Right renal pelvis (tissue), 4 donors: ENCODE data around the gene GRIK3. TPM values are rescaled to one million over a fixed set of nuclear protein-coding genes. Genes with fewer than 3 reads are reported as not detected.

Experiments used
- DNase-seq, 4 donors: peaks; one replicate each; pipeline ENCODE4 v3.0.0-alpha.2; 2013; ENCODE audit warnings: low read depth in 4 of 4, low spot score in 3 of 4, missing footprints in 1 of 4
- polyA plus RNA-seq, 4 donors: library from polyadenylated mRNA; unstranded; fragments of 120-200 nt; gene quantifications; one replicate each; pipeline ENCODE4 v1.2.1, GENCODE V29; 2013; ENCODE audit not compliant: insufficient read length in 4 of 4

The GRIK3 gene
- polyA plus RNA-seq, 4 donors, result 3.0 to 4.2 (median 3.4) TPM

DNA sequence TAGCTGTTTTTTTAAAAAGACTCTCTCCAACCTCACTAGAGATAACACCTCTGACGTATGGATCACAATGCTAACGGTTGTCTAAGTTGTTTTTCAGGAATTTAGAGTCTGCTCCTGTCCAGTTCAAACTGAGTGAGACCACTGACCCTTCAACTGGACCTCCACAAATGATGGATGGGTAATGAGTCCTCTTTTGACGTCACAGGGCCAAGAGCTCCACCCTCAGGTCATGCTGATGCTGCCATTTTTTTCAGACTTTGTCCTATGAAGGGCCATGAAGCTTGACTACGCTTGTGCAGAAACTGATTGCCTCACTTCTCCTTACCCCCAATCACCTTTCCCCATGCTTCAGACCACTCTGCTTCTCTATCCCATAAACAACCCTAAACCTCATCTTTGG lies 16.6 kb downstream of the GRIK3 start:
- DNase-seq, result no peak

DNA sequence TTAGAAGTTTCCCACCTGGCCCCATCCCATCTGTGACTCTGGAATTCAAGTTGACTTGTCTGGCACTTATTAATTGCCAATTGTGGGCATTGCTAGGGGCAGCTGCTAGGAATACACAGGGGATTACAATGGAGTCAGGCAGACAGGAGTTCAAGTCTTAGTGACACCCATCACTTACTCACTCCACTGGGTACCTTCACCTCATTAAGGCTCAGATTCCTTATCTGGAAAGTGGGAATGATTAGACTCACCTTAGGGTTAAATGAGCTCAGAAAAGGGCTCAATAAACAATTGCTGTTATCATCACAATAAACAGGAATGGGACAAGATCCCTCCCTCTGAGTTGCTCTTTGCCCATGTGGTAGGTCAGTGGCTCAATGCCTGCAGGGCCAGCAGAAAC lies 18.2 kb downstream of the GRIK3 start:
- no peak for DNase-seq

DNA sequence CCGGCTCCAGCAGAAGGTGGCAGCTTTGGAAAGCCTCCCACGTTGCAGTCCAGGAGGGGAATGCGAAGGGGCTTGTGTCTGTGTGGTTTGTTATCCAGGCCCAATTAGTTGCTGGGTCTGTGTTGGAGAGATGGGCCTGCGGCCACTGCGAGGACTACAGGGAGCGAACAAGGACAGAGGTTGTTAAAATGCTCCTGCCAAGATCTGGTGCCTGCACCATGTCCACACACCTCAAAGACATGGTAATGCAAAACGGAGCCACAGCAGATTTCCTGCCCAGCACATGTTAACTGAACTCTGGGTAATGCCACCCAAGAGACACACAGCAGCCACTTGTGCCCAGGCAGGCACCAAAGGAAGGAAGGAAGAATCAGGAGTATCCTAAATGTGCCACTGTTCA lies 18.6 kb downstream of the GRIK3 start:
- no peak for DNase-seq

DNA sequence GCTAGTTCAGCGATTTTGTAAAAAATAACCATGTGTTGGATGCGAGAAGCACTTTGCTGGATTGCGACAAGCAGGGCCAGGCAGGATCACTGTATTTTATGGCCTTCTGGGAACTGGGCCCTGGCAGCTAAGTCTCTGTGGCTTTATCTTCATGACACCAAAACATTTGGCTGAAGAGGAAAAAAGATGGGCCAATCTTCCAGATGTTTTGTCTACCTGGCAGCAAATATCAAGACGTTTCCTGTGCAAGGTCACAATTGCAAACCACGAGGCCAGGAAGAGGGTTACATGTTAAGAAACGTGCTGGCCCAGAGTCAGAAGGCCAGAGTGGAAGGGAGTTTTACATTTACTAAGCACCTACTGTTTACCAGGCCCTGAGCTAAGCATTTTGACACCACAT lies 22.1 kb downstream of the GRIK3 start:
- no peak for DNase-seq

DNA sequence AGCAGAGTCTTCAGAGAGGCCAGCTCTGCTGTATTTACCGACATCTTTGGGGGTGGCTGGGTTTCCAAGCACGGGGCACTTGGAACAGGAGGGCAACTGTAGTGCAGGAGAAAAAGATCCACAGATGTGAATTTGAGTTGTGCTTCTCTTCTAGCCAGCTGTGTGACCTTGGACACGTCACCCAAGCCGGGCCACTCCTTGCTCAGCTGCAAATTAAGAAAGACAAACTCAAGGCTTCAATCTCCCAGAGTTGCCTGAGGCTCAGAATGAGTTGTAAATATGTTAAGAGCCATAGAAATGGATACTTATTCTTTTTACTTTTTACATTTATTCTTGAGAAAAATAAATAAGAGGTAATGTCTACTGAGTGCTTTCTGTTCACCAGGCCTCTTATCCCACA lies 24.3 kb downstream of the GRIK3 start:
- no peak for DNase-seq

DNA sequence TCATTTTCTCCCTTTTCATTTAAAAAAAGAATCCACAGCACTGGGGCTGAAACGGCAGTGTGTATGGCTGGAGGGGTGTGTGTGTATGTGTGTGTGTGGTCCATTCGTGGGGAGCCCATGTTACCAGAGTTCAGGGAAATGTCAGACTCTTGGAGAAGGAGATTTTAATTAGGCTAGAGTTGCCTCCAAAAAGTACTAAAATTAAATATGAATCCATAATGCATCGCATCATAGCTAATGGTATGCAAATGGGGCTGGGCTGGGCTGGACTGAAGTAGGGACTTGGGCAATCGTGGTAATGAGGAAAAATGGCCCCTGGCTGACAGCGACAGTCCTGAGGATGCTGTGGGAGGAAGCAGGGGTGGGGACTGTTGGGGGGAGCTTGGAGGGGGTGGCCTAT lies 24.8 kb downstream of the GRIK3 start:
- no peak for DNase-seq

DNA sequence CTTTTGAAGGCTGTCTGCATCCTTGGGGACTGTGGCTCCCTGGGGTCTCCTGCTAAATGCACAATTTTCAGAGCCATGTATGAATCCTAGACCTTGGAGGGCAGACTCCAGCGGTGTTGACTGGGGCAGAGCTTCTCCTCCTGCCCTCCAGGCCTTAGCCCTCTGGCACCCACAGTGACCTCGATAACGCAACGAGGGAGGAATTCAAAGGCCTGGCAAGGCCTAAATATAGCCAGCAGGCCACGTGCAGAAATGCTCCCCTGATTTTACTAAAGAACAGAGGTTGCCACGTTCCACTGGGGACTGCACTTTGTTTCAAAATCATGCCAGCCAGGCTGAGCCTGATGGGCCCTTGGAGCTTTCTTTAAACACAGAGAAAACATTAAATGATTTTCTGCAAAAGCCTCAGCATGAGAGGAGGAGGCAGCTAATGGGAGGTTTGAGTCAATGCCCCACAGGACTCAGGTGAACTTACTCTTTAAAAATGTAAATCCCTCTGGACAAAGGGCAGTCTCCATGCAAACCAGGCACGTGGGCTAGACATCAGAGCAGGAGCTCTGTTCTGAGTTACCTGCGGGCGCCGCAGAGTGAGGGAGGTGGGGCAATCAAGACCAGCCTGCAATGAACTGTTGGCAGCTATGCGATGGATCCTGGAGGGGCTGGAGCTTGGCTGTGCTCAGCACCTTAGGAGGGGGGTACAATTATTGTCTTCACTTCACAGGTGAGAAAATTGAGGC lies 28.0 kb downstream of the GRIK3 start:
- DNase-seq, result no peak

DNA sequence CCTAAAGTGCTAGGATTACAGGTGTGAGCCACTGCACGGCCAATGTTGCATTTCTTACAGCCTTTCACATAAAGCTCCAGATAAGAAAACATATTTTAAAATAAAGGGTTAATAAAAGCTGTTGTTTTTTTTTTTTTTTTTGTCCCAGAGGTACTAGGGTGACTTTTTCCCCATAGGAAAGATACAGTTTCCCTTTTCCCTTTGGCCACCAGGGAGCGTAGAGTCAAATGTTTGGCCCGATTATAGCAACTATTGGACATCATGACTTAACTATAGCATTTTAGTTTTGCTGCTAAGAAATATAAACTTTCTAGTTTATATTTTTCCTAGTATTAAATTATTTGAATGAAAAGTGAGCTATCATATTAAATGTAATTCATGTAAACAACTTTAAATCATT lies 31.4 kb downstream of the GRIK3 start:
- no peak for DNase-seq

DNA sequence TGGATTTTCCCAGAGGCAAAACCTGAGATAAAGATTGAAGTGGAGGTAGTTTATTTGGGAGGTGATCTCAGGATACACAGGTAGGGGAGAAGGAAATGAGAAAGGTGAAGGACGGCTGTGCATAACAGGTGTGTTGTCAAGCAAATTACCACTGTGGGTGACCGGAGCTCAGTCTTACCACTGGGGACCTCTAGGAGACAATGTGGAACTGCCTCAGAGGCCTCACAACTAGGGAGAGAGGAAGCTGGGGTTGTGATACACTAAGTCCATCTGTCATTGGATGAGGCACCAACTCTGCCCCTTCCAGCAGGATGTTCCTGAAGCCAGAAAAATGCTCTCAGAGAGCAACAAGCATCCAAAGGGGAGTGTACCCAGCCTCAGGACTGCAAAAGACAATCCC lies 32.6 kb downstream of the GRIK3 start:
- DNase-seq, result no peak

DNA sequence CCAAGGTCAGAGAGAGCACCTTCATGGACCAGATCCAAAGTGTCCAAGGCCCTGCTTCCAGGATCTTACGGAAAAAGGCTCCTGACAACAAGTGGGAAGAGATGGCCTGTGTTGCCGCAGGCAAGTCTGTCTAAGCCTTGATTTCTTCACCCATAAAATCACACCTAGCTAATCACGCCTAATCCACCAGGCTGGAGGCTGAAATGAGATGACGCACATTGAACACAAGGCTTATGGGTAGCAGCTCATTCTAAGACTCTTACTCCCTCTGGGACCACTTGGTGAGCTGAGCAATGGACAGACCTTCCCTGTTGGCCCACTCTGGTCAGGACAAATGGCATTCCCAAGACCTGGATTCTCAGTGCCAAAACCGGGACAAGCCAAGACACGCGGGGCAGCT lies 38.2 kb downstream of the GRIK3 start:
- DNase-seq, result no peak

DNA sequence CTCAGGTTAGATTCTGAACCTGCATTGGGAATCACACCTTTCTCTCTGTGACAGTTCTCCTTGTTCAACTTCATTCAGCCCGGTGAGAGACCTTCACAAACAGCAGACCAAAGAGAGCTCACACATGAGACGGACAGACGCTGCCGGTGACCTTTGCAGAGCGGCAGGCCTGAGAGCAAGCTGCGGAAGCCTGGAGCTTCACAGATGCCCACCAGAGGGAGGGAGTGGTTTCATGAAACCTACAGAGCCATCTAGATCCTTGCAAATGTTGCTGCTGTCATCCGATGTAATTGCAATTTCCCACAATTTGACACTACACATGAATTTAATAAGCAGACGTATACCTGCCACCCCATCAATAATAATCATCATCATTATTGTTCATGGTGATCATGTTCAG lies 39.4 kb downstream of the GRIK3 start:
- no peak for DNase-seq

DNA sequence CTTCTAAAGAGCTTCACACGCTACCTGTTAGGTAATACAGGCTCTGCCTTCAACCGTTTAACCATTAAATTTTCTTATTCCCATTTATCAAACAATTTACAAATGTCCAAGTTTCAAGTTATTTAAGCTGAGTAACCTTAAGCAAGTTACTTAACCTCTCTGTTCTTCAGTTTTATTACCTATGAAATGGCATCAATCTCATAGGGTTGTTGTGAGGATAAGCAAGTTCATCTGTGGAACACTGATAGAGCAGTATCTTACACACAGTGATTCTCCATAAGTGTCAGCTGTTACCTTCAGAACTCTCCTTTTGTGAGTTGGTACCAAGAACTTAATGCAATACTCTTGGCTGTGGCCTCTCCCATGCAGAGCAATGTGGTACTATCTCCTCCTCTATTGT lies 40.0 kb downstream of the GRIK3 start:
- DNase-seq, result no peak

DNA sequence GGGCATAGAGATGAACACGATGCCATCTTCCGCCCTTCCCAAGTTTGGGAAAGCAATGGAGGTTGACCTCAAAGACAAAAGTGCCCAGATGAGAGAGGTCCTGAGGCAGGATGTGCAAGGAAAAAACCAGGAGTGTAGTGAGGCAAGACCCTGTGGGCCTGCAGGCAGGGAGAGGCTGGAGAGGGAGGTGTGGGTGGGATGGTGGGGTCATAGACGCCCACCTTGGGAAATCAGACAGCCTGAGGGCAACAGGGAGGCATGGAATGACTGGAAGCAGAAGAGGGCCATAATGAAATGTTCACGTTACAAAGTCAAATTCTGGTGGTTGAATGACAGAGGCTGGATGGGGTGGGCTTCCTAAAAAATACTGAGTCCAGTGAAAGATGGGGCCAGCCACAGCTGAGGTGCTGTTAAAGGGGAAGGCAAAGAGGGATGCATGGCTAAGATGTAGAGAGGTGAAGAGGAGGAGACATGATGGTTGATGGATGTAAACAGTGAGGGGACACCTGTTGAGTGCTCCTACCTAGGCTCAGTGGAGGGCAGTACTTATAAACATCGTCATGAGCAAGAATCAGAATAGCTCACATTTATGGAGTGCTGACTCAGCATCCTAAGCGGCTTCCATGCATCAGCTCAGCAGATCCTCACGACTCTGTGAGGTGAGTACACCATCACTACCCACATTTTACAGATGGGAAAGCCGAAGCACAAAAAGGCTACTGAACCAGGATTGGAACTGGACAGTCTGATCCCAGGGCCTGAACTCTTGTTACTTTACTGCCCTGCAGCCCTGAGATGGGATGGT lies 42.0 kb downstream of the GRIK3 start:
- DNase-seq, result no peak

DNA sequence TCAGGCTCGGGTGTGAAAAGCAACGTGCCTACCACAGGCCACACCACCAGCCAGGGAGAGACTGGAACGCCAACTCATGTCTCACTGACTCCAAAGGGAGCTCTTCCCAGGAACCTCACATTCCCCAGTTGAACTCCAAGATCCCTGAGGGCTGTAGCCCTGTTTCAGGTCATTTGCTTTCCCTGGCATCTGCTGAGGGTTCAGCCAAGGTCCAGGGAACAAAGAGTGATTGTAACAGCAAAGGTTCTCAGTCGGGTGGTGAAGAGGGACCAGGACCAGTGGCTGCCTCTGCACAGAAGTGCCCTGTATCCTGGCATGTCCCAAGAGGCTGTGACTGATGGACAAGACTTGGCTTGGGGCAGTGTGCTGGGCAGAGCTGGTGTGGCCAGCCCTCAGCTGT lies 42.8 kb downstream of the GRIK3 start:
- no peak for DNase-seq

DNA sequence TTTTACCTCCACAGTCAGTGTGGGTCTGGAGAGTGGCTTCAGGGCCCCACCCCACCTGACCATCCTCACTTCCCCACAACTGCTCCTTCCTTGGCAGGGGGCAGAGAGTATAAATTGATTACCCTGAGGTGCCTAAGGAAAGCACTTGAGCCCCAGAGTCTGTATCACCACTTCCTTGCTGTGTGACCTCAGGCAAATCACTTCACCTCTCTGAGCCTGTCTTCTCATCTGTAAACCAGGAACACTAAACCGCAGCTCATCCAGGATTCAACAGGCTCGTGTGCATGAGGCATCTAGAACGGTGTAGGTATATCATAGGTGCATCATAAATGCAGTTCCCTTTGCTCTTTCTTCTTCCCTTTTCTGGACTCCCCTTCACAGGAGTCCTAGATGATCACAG lies 43.4 kb downstream of the GRIK3 start:
- no peak for DNase-seq

DNA sequence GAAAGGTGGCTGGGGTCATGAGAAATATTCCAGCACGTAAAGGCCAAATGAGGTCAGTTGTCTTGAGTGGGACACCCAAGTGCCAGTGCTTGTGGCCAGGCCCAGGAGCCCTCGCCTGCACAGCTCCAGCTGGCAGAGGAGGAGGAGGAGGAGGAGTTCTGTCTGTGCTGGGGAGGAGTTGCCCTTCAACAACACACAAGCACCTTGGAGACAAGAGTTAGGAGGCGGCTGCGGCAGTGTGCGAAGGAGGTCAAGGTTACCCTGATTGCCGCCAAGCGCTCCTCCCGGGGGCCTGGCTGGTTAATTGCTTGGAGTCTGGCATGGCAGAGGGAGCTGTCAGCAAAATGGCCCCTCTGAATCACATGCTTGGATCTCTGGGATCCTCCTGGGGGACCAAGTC lies 45.1 kb downstream of the GRIK3 start:
- DNase-seq, result no peak

DNA sequence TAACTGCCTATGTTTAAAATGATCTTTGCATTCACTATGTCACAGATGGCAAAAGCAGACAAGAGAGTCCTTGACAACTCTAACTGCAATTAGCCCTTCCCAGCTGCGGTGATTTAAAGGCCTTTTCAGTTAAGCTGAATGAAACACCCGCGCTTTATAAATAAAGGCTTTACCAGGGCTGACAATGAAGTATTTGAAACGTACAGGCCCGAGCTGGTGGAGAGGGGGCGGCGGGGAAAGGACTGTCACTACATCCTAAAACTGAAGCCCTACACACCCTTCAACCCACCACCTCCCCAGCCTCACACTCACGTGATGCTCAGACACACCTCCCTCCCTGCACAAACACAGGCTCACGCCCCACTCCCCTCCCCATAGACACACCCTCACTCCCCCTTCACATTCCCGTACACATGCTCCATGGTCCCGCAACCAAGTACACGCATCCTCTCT lies 45.5 kb downstream of the GRIK3 start:
- no peak for DNase-seq

DNA sequence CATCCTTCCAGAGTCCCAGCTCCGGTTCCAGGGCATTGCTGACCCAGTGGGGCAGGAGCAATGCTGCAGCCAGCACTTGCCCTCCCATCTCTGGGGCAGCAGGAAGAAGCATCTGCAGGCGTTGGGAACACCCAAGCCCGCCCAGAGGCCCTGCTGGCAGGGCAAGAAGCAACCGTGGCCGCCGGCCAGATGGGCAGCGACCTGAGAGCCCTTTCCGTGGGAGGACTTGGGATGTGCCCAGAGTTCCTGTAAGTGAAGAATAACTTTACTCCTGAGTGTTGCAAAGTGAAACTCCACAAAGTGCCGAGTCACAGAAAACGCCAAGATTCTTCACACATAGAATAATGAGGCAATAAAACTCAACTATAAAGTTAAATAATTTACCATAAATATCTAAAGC lies 46.0 kb downstream of the GRIK3 start:
- DNase-seq, result no peak

DNA sequence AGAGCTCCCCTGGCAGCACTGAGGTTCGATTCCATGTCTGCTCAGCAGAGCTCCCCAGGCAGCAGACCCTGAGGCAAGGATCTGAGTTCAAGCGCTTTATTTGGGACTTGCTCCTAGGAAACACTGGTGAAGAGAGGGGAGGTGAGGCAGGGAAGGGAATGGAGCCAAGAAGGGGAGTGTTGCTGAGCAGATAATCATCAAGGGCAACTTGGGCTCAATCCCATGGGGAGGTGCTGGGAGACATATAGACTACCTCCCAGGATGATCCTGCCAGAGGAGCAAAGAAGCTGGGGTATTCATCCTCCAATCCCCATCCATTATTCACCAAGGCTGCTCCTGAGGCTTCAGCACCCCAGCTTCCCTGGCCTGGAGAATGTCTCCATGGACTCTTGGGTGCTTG lies 47.0 kb downstream of the GRIK3 start:
- DNase-seq, result no peak

DNA sequence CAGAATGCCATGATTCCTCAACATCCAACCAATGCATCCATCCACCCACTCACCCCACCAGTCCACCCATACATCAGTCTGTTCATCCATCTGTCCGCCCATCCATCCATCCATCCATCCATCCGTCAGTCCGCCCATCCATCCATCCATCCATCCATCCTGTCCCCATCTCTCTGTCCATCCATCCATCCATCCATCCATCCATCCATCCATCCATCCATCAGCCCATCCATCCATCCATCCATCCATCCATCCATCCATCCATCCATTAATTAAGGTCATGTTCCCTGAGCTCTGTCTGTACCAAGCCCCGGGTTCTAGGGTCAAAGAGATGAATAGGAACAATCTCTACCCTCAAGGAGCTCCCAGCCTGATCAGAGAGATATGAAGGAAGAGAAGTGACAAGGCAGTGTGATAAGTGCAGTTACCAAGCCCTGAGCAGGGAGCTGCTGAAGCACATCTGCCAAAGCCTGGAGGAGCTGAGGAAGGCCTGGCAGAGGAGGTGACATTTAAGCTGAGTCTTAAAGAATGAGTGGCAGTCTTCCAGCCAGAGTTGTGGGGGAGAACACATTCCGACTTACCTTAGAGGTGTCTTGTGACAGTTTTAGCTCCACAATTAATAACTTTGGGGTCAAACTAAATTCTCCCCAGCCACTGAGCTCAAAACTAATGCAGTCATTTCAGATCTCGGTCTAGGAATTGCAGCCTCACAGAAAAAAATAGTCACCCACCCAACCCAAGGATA lies 47.9 kb downstream of the GRIK3 start:
- DNase-seq, result no peak

DNA sequence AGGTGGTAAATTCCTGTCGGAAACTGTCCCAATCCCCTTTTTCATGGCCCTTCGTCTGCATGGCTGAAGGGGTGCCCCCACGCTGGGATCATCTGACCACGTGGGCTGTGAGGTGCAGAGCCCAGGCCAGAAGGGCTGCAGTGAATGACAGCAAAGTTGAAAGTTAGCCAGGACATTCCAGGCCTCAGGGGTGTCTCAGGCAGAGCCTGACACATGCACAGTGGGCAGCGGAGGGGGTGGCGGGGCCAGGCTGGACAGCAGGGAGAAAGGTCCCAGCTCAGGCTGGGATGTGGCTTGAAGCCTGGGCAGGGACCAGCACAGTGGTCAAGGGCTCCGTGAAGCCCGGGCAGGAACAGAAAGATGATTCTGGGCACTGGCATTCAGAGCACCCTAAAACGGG lies 49.6 kb downstream of the GRIK3 start:
- DNase-seq, result no peak

DNA sequence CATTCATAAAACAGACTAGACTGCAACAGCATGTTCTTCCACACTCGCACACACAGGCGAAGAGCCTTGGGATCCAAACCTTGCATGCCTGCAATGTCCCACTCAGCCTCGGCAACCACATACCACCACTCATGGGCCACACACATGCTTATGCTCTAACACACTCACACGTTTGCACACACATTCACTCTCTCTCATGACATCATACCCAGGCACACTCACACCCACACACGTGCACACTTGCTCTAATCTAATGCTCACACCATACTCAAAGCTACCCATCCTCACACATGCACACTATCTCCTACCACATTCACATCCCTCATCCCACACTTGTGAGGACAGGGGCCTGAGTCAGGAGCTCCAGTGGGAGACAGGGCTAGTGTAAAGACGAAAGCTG lies 50.3 kb downstream of the GRIK3 start:
- DNase-seq, result no peak
